Activated T-cell treated with anti-CD3 and anti-CD28 coated beads, Interleukin-2, amount 50 U/mL, for 72 hours (primary cell): ENCODE results near the gene TIPARP. TPM values are rescaled to one million over a fixed set of nuclear protein-coding genes. Genes with fewer than 3 reads are reported as not detected.
A peak's percentile ranks its signal among the peaks of the same experiment; 100 is the strongest.

Source experiments
- ATAC-seq, 2 donors: fragments of 150-1000 bp; cut with Tn5 transposase; replicated peaks in 1 of 2; 2 replicates each; pipeline ENCODE4 v1.10.0; 2021; ENCODE audit warnings: moderate library complexity in 2 of 2, mild to moderate bottlenecking in 1 of 2
- DNase-seq, 2 donors: peaks; one replicate each; pipeline ENCODE4 v3.0.0; 2021 to 2022; ENCODE audit warnings: mixed read lengths in 1 of 2
- H3K27ac Mint-ChIP-seq: one replicate; pipeline ENCODE4 v1.8.0; 2022; ENCODE audit warnings: mild to moderate bottlenecking, moderate library complexity, mixed read lengths
- H3K27me3 Mint-ChIP-seq: one replicate; pipeline ENCODE4 v1.8.0; 2022; ENCODE audit warnings: low read depth, mixed read lengths
- H3K36me3 Mint-ChIP-seq, 2 donors: one replicate each; pipeline ENCODE4 v1.8.0; 2022; ENCODE audit warnings: mixed read lengths in 2 of 2, mild to moderate bottlenecking in 1 of 2; ENCODE audit not compliant: insufficient read depth in 2 of 2
- H3K4me1 Mint-ChIP-seq: one replicate; pipeline ENCODE4 v1.8.0; 2022; ENCODE audit warnings: low read depth, mixed read lengths
- H3K4me3 Mint-ChIP-seq, 2 donors: one replicate each; pipeline ENCODE4 v1.8.0; 2022; ENCODE audit warnings: mild to moderate bottlenecking in 2 of 2, mixed read lengths in 2 of 2, moderate library complexity in 2 of 2
- H3K9me3 Mint-ChIP-seq, 2 donors: one replicate each; pipeline ENCODE4 v1.8.0; 2022; ENCODE audit warnings: mixed read lengths in 2 of 2
- total RNA-seq, 2 donors: library from RNA; stranded (reverse); gene quantifications; one replicate each; pipeline ENCODE4 v1.2.3, GENCODE V29; 2022

Gene TIPARP
- total RNA-seq, 2 donors from 2014 or later: 21.3 to 21.6 TPM

GRCh38 chr3:156716105-156716862 lies 41.9 kb downstream of the TIPARP start:
- H3K36me3 Mint-ChIP-seq: peaks cover 0 to 3% of the 10 kb centered on the region in 2 donors
- H3K4me3 Mint-ChIP-seq: no peak overlapping the region
- no peak overlapping the region for H3K27ac Mint-ChIP-seq
- DNase-seq (no peak), ATAC-seq (no peak)
- peaks cover 6% of the 10 kb centered on the region for H3K4me1 Mint-ChIP-seq
- no peaks in the 10 kb centered on the region for H3K27me3 Mint-ChIP-seq
- no peaks in the 10 kb centered on the region for H3K9me3 Mint-ChIP-seq

GRCh38 chr3:156718622-156719306 lies 44.4 kb downstream of the TIPARP start:
- no peaks in the 10 kb centered on the region for H3K9me3 Mint-ChIP-seq
- no peak for DNase-seq
- no peak overlapping the region for H3K4me3 Mint-ChIP-seq
- peaks cover 0 to 2% of the 10 kb centered on the region in 2 donors for H3K36me3 Mint-ChIP-seq
- no peaks in the 10 kb centered on the region for H3K27me3 Mint-ChIP-seq
- no peak overlapping the region for H3K27ac Mint-ChIP-seq
- no peak for ATAC-seq
- H3K4me1 Mint-ChIP-seq: peaks cover 22% of the 10 kb centered on the region

- Mint-ChIP-seq H3K4me1 (peaks cover 22% of the 10 kb centered on the region), H3K27me3 (no peaks in the 10 kb centered on the region), H3K27ac (no peak overlapping the region), H3K9me3 (no peaks in the 10 kb centered on the region), H3K36me3 (peaks cover 0 to 2% of the 10 kb centered on the region in 2 donors), H3K4me3 (no peak overlapping the region)
- no peak for ATAC-seq
- DNase-seq: no peak
These were observed 46.4 kb downstream of the TIPARP start for GRCh38 chr3:156720826-156721225.

GRCh38 chr3:156721687-156722618 lies 47.6 kb downstream of the TIPARP start:
- Mint-ChIP-seq H3K4me3 (no peak overlapping the region), H3K27ac (no peak overlapping the region)
- no peak for ATAC-seq

GRCh38 chr3:156723182-156723619 lies 48.8 kb downstream of the TIPARP start:
- Mint-ChIP-seq H3K27ac (peak overlapping the region; percentile 14), H3K27me3 (no peaks in the 10 kb centered on the region), H3K36me3 (peaks cover 0 to 2% of the 10 kb centered on the region in 2 donors), H3K9me3 (no peaks in the 10 kb centered on the region), H3K4me1 (peaks cover 22% of the 10 kb centered on the region), H3K4me3 (no peak overlapping the region)
- ATAC-seq: peak; percentile 92 to 97
- peak; percentile 31 to 42 for DNase-seq

More at GRCh38 chr3:156721687-156722618, 47.6 kb downstream of the TIPARP start:
- Mint-ChIP-seq H3K9me3 (no peaks in the 10 kb centered on the region), H3K27me3 (no peaks in the 10 kb centered on the region), H3K4me1 (peaks cover 22% of the 10 kb centered on the region), H3K36me3 (peaks cover 0 to 2% of the 10 kb centered on the region in 2 donors)
- no peak for DNase-seq

GRCh38 chr3:156725682-156726081 lies 51.3 kb downstream of the TIPARP start:
- no peak overlapping the region for H3K27ac Mint-ChIP-seq
- H3K9me3 Mint-ChIP-seq: no peaks in the 10 kb centered on the region
- H3K36me3 Mint-ChIP-seq: peaks cover 0 to 2% of the 10 kb centered on the region in 2 donors
- peaks cover 22% of the 10 kb centered on the region for H3K4me1 Mint-ChIP-seq
- H3K4me3 Mint-ChIP-seq: no peak overlapping the region
- no peak for DNase-seq
- ATAC-seq: no peak
- no peaks in the 10 kb centered on the region for H3K27me3 Mint-ChIP-seq

GRCh38 chr3:156726456-156726855 lies 52.1 kb downstream of the TIPARP start:
- Mint-ChIP-seq H3K27ac (no peak overlapping the region), H3K9me3 (no peaks in the 10 kb centered on the region), H3K4me3 (no peak overlapping the region), H3K27me3 (no peaks in the 10 kb centered on the region), H3K36me3 (peaks cover 0 to 2% of the 10 kb centered on the region in 2 donors), H3K4me1 (peaks cover 22% of the 10 kb centered on the region)
- ATAC-seq: no peak
- no peak for DNase-seq

- H3K27ac Mint-ChIP-seq: no peak overlapping the region
- H3K9me3 Mint-ChIP-seq: no peaks in the 10 kb centered on the region
- H3K36me3 Mint-ChIP-seq: peaks cover 0 to 2% of the 10 kb centered on the region in 2 donors
- ATAC-seq (no peak), DNase-seq (no peak)
- H3K4me1 Mint-ChIP-seq: peaks cover 11% of the 10 kb centered on the region
- no peaks in the 10 kb centered on the region for H3K27me3 Mint-ChIP-seq
- H3K4me3 Mint-ChIP-seq: no peak overlapping the region
These were observed 53.3 kb downstream of the TIPARP start for GRCh38 chr3:156727519-156728205.

- Mint-ChIP-seq H3K27me3 (no peaks in the 10 kb centered on the region), H3K9me3 (no peaks in the 10 kb centered on the region), H3K4me3 (no peak overlapping the region), H3K4me1 (peaks cover 3% of the 10 kb centered on the region), H3K27ac (no peak overlapping the region), H3K36me3 (peaks cover 0 to under 1% of the 10 kb centered on the region in 2 donors)
- ATAC-seq: no peak
- no peak for DNase-seq
These were observed 54.0 kb downstream of the TIPARP start for GRCh38 chr3:156728267-156728985.

- Mint-ChIP-seq H3K27me3 (no peaks in the 10 kb centered on the region), H3K27ac (no peak overlapping the region), H3K4me1 (no peaks in the 10 kb centered on the region), H3K4me3 (no peak overlapping the region), H3K9me3 (no peaks in the 10 kb centered on the region), H3K36me3 (no peaks in the 10 kb centered on the region)
- no peak for DNase-seq
- no peak for ATAC-seq
These were observed 55.2 kb downstream of the TIPARP start for GRCh38 chr3:156729460-156730179.

GRCh38 chr3:156731813-156732212 lies 57.4 kb downstream of the TIPARP start:
- ATAC-seq (no peak), DNase-seq (no peak)
- Mint-ChIP-seq H3K36me3 (no peaks in the 10 kb centered on the region), H3K4me1 (no peaks in the 10 kb centered on the region), H3K27ac (no peak overlapping the region), H3K9me3 (no peaks in the 10 kb centered on the region), H3K4me3 (no peak overlapping the region), H3K27me3 (no peaks in the 10 kb centered on the region)
